HG03565 (cell line): Measurements from ENCODE around the gene MFSD12.

ENCODE experiments used
- ATAC-seq: cut with Tn5 transposase; IDR thresholded peaks from one replicate; pipeline ENCODE4 v1.9.1; 2021; ENCODE audit warnings: mild to moderate bottlenecking, moderate library complexity; ENCODE audit not compliant: unreplicated experiment

The MFSD12 gene

DNA sequence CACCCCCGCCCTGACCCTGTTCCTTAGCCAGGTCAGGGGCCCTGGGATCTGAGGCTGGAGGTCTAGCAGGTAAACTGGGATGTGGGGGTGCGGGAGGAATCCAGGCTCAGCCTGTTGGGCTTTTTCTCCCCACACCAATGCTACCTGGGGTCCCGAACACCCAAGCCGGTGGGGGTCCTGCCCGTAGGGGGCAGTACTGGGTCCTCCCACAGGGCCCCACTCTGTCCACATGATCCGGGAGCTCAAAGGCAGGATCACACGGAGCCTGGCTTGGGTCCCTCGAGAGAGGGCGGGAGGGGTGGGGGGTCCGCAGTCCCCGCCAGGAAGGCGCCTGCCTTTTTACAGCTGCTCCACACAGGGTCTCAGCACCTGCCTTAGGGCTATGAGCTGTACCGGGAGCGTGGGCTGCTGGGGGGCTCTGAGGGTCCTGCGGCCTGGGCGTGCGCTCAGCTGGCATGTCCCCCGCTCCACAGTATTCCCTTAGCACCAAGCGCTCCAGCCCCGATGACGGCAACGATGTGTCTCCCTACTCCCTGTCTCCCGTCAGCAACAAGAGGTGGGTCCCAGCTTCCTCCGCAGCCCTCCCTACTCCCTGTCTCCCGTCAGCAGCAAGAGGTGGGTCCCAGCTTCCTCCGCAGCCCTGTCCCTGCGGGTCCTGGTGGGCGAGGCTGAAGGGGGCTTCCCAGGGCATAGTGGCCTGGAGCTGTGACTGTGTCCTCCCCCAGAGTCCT lies 30.7 kb downstream of the MFSD12 start:
- ATAC-seq, result no peak

- ATAC-seq, result no peak
Observed at GRCh38 chr19:3524904-3525451, 32.4 kb downstream of the MFSD12 start.

DNA sequence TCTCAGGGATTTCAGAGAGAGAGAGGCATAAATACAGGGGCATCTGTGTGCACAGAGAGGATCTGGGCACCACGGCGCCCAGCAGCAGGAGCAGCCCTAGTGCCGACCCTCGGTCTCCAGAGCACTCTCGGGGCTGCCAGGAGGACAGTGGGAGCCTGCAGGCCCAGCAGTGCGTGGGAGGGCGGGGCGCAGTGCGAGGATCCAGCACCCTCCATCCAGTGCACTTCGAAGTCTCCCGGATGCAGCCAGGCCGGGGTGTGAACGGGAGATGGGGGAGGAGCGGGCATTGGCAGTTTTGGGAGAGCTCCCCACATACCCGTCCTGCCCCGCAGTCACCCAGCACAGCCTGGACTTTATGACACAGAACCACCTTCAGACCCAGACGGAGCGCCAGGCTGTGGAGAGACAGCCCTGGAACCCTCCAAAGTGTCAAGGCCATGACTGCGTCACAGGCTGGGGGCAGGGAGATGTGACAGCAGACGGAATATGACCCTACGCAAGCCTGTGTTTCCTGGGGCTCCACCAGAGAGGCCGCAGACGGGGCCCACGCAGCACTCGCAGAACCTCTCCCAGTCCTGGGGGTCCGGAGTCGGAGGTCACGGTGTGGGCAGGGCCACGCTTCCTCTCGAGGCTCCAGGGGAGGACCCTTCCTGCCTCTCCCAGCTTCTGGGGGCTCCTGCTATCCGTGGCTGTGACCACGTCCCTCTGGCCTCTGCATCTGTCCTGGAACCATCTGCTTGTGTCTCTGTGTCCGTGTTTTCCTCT lies 33.1 kb downstream of the MFSD12 start:
- no peak for ATAC-seq

GRCh38 chr19:3523361-3524077 lies 33.9 kb downstream of the MFSD12 start:
- ATAC-seq, result no peak

DNA sequence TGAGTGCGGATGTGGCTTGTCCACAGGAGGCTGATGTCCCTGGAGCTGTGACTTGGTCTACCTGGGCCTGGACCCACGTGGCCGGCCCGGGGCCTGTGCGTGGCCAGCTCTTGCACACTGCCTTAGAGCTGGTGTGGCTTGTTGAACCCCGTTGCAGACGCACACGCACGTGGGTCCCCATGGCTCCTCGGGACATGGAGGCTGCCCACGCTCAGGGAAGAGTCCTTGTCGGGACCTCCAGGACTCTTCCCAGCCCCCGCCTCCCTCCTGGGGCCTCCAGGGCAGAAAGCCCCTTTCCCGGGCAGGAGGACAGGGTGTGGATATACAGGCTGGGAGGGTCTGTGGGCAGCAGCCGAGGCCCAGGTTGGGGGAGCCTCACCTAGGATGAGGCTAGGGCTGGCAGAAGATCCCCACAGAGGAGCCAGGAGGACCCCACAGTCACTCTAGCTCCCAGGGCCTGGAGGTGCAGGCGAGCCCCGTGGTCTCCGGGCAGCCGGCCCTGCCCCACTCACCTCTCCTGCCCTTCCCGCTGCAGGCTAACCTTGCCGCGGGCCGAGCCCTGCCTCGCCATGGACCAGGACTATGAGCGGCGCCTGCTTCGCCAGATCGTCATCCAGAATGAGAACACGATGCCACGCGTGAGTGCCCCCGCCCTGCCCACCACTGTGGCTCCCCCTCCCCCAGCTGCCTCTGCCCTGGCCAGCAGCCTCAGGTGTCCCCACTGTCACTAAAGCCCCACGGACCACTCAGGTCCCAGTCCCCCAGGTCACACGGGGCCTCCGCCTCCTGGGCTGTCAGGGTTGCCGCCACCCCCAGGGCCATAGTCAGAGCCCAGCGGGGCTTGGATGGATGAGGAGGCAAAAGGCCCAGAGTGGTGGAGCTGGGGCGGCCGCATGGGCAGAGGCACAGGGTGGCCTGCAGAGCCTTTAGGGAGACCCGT lies 34.7 kb downstream of the MFSD12 start:
- ATAC-seq, result no peak

DNA sequence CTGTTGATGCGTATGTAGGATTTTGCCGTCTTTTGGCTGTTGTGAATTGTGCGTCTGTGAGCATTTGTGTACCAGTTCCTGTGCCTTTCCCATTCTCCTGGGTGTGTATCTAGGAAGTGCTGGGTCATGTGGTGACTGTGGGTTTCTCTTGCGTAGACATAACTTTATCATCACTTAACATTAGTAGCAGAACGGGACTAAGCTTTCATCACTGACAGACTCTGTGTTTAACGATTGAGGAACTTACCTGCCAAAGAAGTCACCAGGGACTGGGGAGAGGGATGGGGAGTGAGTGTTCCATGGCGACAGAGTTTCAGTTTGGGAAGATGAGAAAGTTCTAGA lies 36.3 kb downstream of the MFSD12 start:
- ATAC-seq, result no peak

DNA sequence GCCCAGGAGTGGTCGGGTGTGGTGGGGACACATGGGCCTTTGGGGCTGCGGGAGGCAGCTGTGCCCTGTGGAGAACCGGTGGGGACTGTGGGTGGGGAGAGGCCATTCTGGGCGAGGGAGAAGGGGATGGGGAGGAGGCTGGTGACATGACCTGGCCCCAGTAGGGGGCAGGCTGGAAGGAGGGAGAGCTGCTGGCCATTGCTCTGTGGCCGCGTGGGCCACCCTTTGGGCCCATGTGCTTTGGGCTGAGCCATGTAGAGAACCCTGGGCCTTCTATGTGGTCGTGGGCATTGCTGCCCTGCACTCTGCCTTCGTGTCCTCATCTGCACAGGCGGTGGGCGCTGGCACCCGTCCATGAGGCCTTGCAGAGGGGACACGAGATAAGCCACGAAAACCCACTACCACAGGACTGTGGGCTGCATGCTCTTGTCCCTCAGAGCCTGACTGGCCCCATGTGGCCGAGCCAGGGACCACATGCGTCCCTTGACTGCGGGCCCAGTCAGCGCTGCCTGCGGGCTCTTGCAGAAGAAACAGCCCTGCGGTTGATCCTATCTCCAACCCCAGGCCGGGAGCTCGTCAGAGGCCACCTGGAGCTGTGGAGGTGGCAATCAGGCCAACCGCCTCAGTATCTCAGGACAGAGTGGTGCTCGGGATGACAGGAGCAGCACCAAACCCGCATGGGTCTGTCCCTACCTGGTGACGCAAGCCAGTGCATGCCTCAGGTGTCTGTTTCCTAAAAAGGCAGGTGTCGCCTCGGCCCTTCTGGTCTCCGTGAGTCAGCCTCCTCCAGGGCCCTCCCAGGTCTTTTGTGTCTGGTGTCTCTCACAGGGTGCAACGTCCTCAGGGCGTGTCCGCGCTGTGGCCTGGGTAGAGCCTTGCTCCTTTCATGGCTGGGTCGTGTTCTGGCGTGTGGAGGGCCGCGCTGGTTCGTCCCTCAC lies 37.0 kb downstream of the MFSD12 start:
- ATAC-seq, result no peak

- ATAC-seq, result no peak
Observed at GRCh38 chr19:3519126-3519525, 38.3 kb downstream of the MFSD12 start.

DNA sequence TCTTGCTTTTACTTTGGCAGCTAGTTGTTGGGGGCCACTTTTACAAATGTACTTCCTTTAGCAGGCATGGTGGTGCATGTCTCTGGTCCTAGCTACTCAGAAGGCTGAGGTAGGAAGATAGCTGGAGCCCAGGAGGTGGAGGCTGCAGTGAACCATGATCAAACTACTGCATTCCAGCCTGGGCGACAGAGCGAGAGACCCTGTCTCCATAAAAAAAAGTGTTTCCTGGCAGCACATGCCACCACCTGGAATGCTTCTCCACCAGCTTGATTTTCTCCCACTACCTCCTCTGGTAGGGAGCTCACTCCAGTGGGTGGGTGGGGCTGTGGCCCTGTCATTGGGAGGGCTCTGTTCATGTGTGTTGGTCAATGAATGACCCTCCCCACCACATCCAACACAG lies 38.7 kb downstream of the MFSD12 start:
- ATAC-seq, result no peak

DNA sequence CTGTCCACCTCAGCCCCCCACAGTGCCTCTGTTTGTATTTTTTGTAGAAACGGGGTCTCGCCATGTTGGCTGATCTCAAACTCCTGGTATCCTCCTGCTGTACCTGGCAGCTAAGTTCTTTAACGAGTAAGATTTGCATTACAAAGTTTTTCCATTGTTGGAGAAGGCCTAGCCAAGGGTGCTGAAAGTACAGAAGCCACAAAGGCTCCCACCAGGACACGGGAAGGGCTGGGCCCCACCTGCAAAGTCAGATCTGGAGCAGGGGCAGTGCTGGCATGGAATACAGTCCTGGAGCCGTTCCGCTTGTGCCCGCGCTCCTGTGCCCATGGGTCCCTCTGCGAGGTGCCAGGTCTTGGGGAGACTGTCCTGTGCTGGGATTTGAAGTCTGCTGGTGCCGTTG lies 39.1 kb downstream of the MFSD12 start:
- no peak for ATAC-seq

DNA sequence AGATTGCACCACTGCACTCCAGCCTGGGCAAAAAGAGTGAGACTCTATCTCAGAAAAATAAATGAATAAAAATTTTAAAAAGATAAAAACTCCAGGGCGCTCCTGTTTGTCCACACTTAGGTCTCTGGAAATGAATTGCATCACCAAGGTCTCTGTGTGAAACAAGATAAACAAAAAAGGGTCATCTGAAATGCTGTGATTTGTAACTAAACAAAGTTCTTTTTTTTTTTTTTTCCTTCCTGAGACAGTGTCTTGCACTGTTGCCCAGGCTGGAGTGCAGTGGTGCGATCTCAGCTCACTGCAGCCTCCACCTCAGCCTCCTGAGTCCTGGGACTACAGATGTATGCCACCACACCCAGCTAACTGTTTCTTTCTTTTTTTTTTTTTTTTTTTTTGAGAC lies 39.7 kb downstream of the MFSD12 start:
- ATAC-seq, result no peak

DNA sequence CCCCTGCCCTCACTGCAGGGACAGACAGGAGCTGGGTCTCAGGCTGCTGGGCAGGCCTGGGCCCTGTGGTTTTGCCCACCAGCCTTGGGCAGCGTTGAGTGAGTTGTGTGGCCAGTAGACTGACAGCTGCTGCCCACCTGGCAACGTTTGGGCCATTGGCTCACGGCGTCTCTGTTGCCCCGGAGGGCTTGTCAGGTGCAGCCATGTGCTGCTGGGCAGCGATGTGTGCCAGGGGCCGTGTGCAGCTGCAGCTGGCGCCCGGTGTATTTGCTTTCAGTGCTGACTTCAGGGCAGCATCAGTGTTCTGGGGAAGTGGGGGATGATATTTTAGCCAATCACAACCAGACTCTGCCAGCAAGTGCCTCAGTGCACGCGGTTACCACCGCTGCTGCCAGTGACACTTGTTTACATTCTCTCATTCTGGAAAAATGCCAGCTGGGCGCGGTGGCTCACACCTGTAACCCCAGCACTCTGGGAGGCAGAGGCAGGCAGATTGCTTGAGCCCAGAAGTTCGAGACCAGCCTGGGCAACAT lies 40.6 kb downstream of the MFSD12 start:
- no peak for ATAC-seq

DNA sequence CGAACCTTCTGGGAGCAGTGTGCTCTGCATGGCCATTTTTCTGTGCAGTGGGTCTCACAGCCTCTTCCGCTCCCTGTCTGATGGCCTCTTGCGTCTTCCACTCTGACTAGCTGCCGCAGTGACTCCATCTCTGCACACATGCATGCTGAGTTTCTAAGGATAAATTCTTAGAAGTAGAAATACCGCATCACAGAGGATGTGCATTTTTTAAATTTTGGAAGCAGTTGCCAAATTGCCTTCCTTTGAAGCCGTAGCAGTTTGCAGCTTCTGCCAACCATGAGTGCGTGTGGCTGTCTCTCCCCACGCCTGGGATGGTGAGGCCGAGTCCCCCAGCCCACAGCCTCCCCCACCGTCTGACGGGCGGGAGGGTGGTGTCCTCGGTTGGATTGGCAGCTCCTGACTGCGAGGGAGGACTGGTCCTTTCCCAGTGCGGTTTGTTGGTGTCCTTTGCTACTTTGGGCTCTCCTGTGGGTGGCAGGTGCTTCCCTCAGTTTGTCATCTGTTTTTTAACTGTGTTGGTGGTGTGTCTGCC lies 41.4 kb downstream of the MFSD12 start:
- no peak for ATAC-seq

GRCh38 chr19:3514930-3515329 lies 42.5 kb downstream of the MFSD12 start:
- no peak for ATAC-seq

DNA sequence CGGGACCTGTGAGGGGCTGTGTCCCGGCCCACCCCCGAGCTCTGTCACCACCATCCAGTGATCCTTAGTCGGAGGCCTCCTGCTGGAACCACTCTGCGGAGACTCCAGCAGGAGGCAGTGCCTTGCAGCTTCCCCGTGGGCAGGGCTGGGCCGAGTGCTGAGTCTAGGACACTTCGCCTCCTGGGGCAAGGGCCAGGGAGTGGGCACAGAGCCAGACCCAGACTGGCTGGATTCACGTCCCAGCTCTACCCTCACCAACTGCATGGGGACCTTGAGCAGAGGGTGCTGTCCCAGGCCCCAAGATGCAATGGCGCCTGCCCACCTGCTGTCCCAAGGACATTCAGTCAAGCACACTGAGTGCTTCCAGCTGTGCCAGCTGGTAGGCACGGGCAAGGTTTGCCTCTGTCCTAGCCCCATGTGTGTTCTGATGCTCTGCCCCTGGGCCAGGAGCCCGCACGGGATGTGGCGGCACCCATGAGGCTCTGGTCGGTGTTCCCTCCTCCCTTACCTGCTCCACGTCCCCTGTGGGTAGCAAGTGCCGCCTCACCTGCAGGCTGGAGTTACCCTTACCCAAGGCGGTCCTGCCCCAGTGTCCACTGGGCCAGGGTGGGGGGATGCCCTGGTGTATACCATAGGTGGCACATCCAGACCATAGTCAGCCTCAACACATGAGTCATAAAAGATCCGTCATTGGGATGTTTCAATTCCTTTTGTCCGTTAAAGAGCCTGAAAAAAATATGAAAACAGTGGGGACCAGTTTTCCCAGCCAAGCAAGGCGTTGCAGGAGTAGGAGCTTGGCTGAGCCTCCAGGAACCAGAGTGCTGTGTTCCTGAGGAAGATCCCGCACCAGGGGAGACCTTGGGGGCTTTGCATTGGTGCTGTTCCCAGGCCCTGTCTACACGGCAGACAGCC lies 43.9 kb downstream of the MFSD12 start:
- no peak for ATAC-seq

GRCh38 chr19:3512562-3513228 lies 44.7 kb downstream of the MFSD12 start:
- ATAC-seq, result no peak

DNA sequence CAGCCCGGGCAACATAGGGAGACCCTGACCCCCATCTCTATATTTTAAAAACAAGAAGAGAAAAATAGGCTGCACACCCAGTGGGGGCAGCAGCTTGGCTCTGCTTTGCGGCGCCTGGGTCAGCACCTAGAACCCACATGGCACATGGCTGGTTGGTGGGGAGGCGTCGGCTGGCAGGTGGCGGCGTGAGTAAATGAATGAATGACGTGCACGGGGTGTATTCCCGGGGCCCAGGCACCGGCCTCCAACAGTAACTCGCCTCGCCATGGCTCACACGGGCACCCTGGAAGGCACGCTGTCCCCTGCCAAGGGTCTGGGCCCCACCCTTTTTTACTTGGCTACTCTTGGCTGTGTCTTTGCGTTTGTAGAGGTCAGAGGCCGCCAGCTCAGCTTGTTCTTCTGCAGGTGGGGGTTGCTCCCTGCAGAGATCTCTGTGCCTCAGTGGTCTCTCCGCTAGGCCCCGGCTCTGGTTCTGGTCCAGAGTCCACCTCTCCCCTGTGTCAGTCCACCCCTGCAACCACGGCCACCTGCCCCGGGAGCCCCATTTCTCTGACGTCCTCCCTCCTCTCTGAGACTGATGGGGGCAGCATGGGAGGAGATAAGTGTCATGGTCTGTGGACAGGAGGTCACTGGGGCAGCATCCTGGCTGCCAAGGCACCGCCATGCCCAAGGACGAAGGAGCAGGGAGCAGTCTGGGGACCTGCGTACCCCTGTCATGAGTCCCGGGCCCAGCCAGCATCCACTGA lies 45.7 kb downstream of the MFSD12 start:
- ATAC-seq, result no peak
